ENCODE measurements around the gene NUMB. TPM values are rescaled to one million over a fixed set of nuclear protein-coding genes. Genes with fewer than 3 reads are reported as not detected.
A peak's percentile ranks its signal among the peaks of the same experiment; 100 is the strongest.

The NUMB gene
- total RNA-seq, 1 experiment from 2014 or later: 22.2 TPM

- ChIA-PET CTCF (no interaction called here), POLR2A (ENCODE audit: unreplicated experiment) (interaction anchor here (0.7 kb wide), 1 partner anchor 26 kb away, joined by 23 read pairs; no protein-coding TSS in a partner anchor)
- BruUV-seq (replicated peaks): no TSS peak
Measured at GRCh38 chr14:73261075-73261474, 197.3 kb downstream of the NUMB start.

DNA sequence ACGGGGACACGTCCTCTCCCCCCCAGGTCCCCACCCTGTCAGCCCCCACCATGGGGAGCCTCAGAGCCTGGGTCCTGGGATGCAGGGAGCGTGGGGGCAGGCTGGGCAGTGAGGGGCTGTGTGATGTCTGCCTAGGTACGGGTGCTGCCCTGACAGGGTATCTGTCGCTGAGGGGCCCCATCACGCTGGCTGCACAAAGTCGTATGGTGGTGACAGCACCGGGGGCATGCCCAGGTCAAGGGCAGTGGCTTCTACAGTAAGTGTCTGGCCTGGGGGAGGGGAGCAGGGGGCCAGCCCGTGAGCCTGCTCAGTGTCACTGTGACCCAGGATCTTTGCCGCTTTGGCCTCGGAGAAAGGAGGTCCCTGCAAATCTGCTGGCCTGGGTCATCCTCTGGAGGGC lies 197.8 kb downstream of the NUMB start:
- no peak for TF ChIP-seq EZH2phosphoT487 (IDR thresholded peaks at IDR 0.05; ENCODE audit: borderline replicate concordance, low read length)
- TF ChIP-seq EZH2 (IDR thresholded peaks at IDR 0.05; ENCODE audit: low read length, unreplicated experiment): no peak
- no peak for TF ChIP-seq CTCF (conservative IDR thresholded peaks at IDR 0.05; ENCODE audit: low read depth, low read length)
- no peaks in the 10 kb centered on the region for H3F3A ChIP-seq (ENCODE audit: low read length, unreplicated experiment)
- no peaks in the 10 kb centered on the region for H4K20me1 ChIP-seq (ENCODE audit: low read length)
- H3K27ac ChIP-seq (ENCODE audit: low read length): no peak overlapping the region
- H3K9me3 ChIP-seq (ENCODE audit: low read length): no peaks in the 10 kb centered on the region
- ATAC-seq (no peak), DNase-seq (no peak)
- no peaks in the 10 kb centered on the region for H3K36me3 ChIP-seq (ENCODE audit: low read depth, low read length)
- no peak overlapping the region for H3K4me3 ChIP-seq (ENCODE audit: low read length)
- H3K4me2 ChIP-seq (ENCODE audit: low read length): no peak overlapping the region
- no peaks in the 10 kb centered on the region for H3K4me1 ChIP-seq (ENCODE audit: insufficient read depth, low read length)
- H3K9me2 ChIP-seq (replicated peaks; ENCODE audit: low read length): no peaks in the 10 kb centered on the region
- intact Hi-C loops (cut with micrococcal nuclease): no loop called here
- H3K79me2 ChIP-seq (ENCODE audit: low read length): no peaks in the 10 kb centered on the region
- ChIA-PET POLR2A (ENCODE audit: unreplicated experiment) (no interaction called here), CTCF (no interaction called here)
- H3K9ac ChIP-seq (ENCODE audit: low read length): no peak overlapping the region
- no peak overlapping the region for H2AFZ ChIP-seq (ENCODE audit: low read length)
- BruUV-seq (replicated peaks): no TSS peak
- H3K27me3 ChIP-seq (ENCODE audit: low read length): no peaks in the 10 kb centered on the region

More at GRCh38 chr14:73261075-73261474, 197.3 kb downstream of the NUMB start:
- DNase-seq: no peak
- Histone ChIP-seq H3K4me1 (ENCODE audit: insufficient read depth, low read length) (no peaks in the 10 kb centered on the region), H4K20me1 (ENCODE audit: low read length) (no peaks in the 10 kb centered on the region), H3K9ac (ENCODE audit: low read length) (no peak overlapping the region), H3K4me2 (ENCODE audit: low read length) (no peak overlapping the region), H2AFZ (ENCODE audit: low read length) (no peak overlapping the region), H3K4me3 (ENCODE audit: low read length) (no peak overlapping the region), H3K27me3 (ENCODE audit: low read length) (no peaks in the 10 kb centered on the region), H3K79me2 (ENCODE audit: low read length) (no peaks in the 10 kb centered on the region), H3K9me3 (ENCODE audit: low read length) (no peaks in the 10 kb centered on the region), H3K9me2 (replicated peaks; ENCODE audit: low read length) (no peaks in the 10 kb centered on the region), H3F3A (ENCODE audit: low read length, unreplicated experiment) (no peaks in the 10 kb centered on the region), H3K36me3 (ENCODE audit: low read depth, low read length) (no peaks in the 10 kb centered on the region), H3K27ac (ENCODE audit: low read length) (no peak overlapping the region)
- no peak for ATAC-seq
- no peak for TF ChIP-seq EZH2 (IDR thresholded peaks at IDR 0.05; ENCODE audit: low read length, unreplicated experiment)
- TF ChIP-seq CTCF (conservative IDR thresholded peaks at IDR 0.05; ENCODE audit: low read depth, low read length): no peak
- no peak for TF ChIP-seq EZH2phosphoT487 (IDR thresholded peaks at IDR 0.05; ENCODE audit: borderline replicate concordance, low read length)
- intact Hi-C loops (cut with micrococcal nuclease): no loop called here

- no peak overlapping the region for H3K9ac ChIP-seq (ENCODE audit: low read length)
- intact Hi-C loops (cut with micrococcal nuclease): no loop called here
- POLR2A ChIA-PET (ENCODE audit: unreplicated experiment): interaction anchor here (0.6 kb wide), 1 partner anchor 229 kb away, joined by 3 read pairs; no protein-coding TSS in a partner anchor
- H3K9me2 ChIP-seq (replicated peaks; ENCODE audit: low read length): no peaks in the 10 kb centered on the region
- H3K4me2 ChIP-seq (ENCODE audit: low read length): no peak overlapping the region
- H3K4me3 ChIP-seq (ENCODE audit: low read length): no peak overlapping the region
- no TSS peak for BruUV-seq (replicated peaks)
- no peaks in the 10 kb centered on the region for H3K9me3 ChIP-seq (ENCODE audit: low read length)
- H2AFZ ChIP-seq (ENCODE audit: low read length): no peak overlapping the region
- ATAC-seq (peak; percentile 3; the same call in 1 of the 2 replicates), DNase-seq (peak; percentile 27)
- H3F3A ChIP-seq (ENCODE audit: low read length, unreplicated experiment): no peaks in the 10 kb centered on the region
- H3K79me2 ChIP-seq (ENCODE audit: low read length): no peaks in the 10 kb centered on the region
- no peaks in the 10 kb centered on the region for H4K20me1 ChIP-seq (ENCODE audit: low read length)
- TF ChIP-seq EZH2phosphoT487 (IDR thresholded peaks at IDR 0.05; ENCODE audit: borderline replicate concordance, low read length): no peak
- TF ChIP-seq EZH2 (IDR thresholded peaks at IDR 0.05; ENCODE audit: low read length, unreplicated experiment): no peak
- TF ChIP-seq CTCF (conservative IDR thresholded peaks at IDR 0.05; ENCODE audit: low read depth, low read length): no peak
- H3K27me3 ChIP-seq (ENCODE audit: low read length): no peaks in the 10 kb centered on the region
- H3K4me1 ChIP-seq (ENCODE audit: insufficient read depth, low read length): no peaks in the 10 kb centered on the region
- no peak overlapping the region for H3K27ac ChIP-seq (ENCODE audit: low read length)
- CTCF ChIA-PET: no interaction called here
- no peaks in the 10 kb centered on the region for H3K36me3 ChIP-seq (ENCODE audit: low read depth, low read length)
Measured at GRCh38 chr14:73259837-73260236, 198.5 kb downstream of the NUMB start.
